SK-N-DZ (cell line): ENCODE data around the gene ACSF2.

Experiments used
- DNase-seq: peaks from one replicate; pipeline ENCODE4 v3.0.0-alpha.2; 2015; ENCODE audit warnings: low spot score

Gene ACSF2

GRCh38 chr17:50499721-50500120 lies 73.7 kb downstream of the ACSF2 start:
- DNase-seq = no peak

GRCh38 chr17:50501054-50501453 lies 75.0 kb downstream of the ACSF2 start:
- no peak for DNase-seq

- DNase-seq = no peak
Measured at GRCh38 chr17:50502301-50502990, 76.4 kb downstream of the ACSF2 start.

- DNase-seq = no peak
Measured at GRCh38 chr17:50505591-50506130, 79.6 kb downstream of the ACSF2 start.

- DNase-seq = no peak
Measured at GRCh38 chr17:50506298-50506697, 80.3 kb downstream of the ACSF2 start.

- peak; percentile 64 for DNase-seq
Measured at GRCh38 chr17:50507871-50508572, 82.0 kb downstream of the ACSF2 start, which contains the start of gene MYCBPAP. MYCBPAP (plus strand) TSS chr17:50508439; CDS start chr17:50508675, 236 bp downstream.

GRCh38 chr17:50508573-50509460 lies 82.8 kb downstream of the ACSF2 start:
- DNase-seq = no peak

- DNase-seq = no peak
Measured at GRCh38 chr17:50511058-50511457, 85.0 kb downstream of the ACSF2 start.

- no peak for DNase-seq
Measured at GRCh38 chr17:50513495-50513894, 87.5 kb downstream of the ACSF2 start.

- no peak for DNase-seq
Measured at GRCh38 chr17:50514388-50514787, 88.4 kb downstream of the ACSF2 start.

GRCh38 chr17:50514936-50515702 lies 89.1 kb downstream of the ACSF2 start:
- DNase-seq = no peak

- DNase-seq = no peak
Measured at GRCh38 chr17:50517011-50517410, 91.0 kb downstream of the ACSF2 start.

- DNase-seq = no peak
Measured at GRCh38 chr17:50517504-50518383, 91.7 kb downstream of the ACSF2 start.

GRCh38 chr17:50518384-50519023 lies 92.5 kb downstream of the ACSF2 start:
- no peak for DNase-seq

GRCh38 chr17:50519141-50519834 lies 93.3 kb downstream of the ACSF2 start:
- DNase-seq = no peak

GRCh38 chr17:50520483-50520882 lies 94.5 kb downstream of the ACSF2 start:
- no peak for DNase-seq

- no peak for DNase-seq
Measured at GRCh38 chr17:50521514-50521913, 95.5 kb downstream of the ACSF2 start.

- no peak for DNase-seq
Measured at GRCh38 chr17:50522766-50523165, 96.7 kb downstream of the ACSF2 start.

- no peak for DNase-seq
Measured at GRCh38 chr17:50523208-50523607, 97.2 kb downstream of the ACSF2 start.
